GM18867 (cell line): Measurements from ENCODE around the gene ATP11A.

Source experiments
- ATAC-seq: cut with Tn5 transposase; IDR thresholded peaks from one replicate; pipeline ENCODE4 v1.9.1; 2021; ENCODE audit warnings: mild to moderate bottlenecking, moderate library complexity; ENCODE audit not compliant: unreplicated experiment

Gene ATP11A

DNA sequence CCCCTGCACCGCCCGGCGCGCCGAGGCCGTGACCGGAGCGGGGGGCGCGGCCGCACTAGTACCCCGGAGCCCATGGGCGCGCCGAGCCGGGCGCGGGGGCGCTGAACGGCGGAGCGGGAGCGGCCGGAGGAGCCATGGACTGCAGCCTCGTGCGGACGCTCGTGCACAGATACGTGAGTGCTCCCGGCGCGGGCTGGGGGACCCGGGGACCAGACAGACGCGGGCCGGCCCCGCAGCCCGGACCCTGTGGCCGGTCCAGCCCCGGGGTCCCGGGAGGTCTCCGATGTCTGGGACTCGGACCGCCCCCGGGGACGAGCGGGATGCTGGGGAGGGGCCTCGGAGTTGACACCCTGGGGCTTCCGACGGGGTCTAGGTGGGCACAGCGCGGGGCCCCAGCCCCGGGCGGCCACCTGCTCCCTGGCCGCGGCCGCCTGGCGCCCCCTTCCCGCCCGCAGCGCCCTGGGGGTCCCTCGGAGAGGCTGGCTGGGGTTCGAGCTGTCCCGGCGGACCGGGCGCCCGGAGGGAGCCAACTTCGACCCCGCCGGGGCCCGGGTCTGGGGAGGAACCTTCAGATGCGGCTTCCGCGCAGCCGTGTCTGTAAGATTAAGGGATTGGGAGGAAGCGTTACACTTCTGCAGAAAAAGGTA is 568 bp downstream of the ATP11A start:
- ATAC-seq, result peak; percentile 31

DNA sequence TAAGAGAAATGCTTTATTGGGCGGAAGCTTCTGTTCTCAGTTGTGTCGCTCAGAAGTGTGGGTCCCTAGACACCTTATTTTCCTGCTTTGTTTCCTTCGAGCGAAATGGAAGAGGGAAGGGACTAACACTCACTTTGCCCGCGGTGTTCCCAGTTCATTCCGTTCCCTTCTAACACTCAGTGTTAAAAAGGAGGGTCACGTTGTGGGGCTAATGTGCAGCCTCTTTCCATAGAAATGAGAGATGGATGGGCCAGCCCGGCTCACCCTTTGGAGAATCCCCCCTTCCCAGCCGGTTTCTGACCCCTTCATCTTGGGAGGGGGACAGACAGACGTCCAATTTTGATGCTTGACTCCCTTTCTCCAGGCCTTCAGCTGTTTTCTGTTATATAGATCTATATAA is 2.3 kb downstream of the ATP11A start:
- ATAC-seq, result no peak

DNA sequence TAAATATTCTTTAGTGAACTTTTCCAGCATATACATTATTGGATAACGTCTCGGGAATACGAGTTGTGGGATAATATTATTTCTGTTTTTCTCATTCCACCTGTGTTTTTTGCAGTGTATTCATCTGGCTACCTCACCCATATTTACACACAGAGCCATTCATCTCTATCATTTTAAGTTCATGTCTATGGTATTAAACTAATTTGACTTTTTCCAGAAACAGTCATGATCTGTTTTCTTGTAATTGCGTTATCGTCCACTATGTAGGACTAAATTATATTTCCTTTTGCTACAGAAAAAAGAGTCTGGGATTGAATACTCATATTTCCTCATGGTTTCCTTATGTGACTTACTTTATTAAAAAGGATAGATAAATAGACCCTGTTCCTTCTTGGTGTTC is 2.7 kb downstream of the ATP11A start:
- no peak for ATAC-seq

DNA sequence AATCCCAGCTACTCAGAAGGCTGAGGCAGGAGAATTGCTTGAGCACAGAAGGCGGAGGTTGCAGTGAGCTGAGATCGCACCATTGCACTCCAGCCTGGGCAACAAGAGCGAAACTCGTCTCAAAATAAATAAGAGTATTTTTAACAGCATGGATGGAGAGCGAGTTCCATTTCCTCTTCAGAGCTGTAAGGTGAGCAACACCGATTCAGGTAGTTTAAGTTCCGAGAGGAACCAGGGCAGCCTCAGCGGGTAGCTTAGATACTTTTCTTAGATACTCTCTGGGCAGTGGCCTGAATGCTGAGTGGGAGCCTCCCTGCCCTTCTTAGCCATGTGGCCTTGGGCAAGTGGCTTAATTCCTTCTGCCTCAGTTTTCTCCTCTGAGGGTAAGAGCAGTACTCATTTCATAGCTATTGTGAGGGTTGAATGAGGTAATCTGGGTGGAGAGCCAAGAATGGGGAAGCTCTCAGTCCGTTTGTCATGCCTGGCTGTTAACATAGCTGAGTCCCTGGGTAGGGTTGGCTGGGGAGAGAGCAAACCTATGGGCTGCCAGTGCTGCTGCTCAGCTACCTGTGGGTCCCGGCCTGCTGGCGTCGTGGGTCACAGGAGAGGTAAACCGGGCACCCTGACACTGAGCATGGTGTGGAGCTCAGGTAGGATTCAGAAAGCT is 4.1 kb downstream of the ATP11A start:
- no peak for ATAC-seq

DNA sequence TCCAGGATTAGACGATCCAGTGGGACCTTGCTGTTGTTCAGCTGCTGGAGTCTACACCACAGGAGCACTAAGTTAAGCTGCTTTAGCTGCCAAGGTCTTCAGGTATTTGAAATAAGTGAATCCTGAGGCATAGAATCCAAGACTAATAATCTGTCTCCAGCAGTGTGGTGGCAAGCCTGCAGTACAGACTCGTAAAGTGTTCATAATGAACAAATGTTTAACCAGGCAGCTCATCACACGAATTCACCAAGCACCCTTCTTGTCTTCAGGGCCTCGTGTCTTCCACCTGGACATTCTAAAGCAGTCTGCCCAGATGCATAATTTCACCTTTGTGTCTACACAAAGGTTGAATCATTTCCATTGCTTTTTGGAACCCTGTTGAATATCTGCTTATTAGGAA is 5.3 kb downstream of the ATP11A start:
- ATAC-seq, result no peak

DNA sequence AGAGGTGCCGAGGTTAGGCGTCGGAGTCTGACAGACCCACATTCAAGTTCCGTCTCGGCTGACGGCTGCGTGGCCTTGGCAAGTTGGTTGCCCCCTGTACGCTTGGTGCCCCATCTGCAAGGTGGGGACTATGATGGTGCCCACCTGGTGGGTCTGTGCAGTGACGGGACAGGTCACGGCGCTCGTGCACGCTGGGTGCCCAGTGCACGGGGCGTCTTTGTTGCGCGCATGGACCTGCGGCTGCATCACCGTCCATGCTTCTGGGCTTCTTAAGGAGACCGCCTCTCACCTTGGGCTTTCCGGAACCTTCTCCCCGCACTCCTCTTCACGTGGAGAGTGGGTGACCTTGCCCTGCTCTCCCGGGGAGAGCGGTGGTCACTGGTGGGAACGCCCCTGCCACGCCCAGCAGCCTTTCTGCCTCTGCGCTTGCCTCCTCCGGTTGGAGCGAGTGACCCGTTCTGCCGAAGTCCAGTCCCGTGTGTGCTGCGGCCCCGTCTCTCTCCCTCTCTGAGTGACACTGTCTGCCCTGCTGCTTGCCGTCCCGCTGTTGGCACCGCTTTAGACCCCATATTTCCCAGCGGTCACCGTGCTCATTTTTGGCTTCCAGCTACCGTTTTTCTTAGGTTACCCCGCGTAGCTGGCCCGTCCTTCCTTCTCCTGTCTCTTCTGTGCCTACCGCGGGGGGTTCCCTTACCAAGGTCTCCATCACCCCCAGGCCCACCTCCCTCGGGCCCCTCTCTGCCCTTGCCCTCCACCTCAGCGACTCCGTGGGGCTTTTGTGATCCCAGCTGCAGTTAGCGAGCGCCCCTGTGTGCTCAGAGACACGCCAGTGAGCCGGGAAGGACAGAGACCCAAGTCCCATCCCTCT is 6.4 kb downstream of the ATP11A start:
- ATAC-seq, result no peak

DNA sequence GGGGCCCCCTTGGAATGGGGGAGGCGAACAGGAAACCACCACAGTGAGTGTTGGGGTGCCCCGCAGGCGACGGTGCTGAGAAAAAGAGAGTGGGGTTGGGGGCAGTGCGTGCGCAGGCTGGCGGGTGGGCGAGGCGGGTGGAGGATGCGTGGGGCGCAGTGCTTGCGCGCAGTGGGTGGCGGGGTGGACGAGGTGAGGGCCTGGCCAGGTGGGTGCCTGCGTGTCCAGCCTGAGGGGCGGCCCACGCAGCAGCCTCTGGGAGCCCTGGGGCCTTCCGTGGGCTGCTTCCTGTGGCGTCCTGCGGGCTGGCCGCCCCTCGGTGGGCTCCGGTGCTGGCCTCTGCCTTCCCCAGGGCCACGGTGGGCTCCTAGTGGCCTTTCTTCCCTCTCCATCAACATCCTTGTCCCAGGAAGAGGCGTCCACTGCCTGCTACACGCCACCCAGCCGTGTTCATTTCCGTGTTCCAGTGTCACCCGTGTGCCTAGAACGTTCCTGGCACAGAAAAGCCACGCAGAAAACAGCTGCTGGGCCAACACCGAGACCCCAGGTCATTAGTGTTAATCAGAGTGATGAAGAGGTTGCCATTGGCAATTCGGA is 7.1 kb downstream of the ATP11A start:
- no peak for ATAC-seq

DNA sequence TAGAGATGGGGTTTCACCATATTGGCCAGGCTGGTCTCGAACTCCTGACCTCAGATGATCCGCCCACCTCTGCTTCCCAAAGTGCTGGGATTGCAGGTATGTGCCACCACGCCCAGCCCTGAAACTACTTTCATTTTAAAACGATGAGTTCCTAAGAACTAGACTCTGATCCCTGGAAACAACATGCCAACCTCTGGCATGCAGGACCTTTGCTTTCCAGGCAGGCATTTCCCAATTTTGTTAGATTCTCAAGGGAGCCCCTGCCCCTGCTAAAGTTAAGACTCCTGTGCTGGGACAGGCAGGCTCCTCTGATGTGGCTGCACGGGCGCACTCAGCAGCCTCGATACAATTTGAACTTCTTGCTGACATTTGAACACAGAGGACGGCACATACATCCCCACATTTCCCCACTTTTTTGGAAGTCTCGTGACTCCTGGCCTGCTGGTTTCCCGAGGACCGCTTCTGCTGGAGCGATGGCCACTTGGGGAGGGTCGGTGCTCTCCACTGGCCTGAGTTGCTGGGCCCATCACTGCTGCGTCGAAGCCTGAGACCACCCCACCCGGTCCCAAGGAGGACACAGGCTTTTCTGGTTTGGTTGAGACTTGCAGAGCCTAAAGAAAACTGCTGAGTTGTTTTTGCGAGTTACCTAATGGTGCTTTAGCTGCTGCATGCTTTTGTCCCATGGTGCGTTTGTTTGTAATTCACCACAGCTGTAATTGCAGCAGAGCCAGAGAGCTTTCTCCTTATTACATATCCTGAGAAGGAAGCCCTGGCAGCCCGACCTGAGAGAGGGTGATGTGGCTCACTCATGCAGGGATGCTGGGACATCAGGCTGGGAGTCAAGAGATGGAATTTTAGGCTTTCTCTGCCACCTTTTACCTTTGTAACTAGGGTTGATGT is 8.2 kb downstream of the ATP11A start:
- no peak for ATAC-seq

DNA sequence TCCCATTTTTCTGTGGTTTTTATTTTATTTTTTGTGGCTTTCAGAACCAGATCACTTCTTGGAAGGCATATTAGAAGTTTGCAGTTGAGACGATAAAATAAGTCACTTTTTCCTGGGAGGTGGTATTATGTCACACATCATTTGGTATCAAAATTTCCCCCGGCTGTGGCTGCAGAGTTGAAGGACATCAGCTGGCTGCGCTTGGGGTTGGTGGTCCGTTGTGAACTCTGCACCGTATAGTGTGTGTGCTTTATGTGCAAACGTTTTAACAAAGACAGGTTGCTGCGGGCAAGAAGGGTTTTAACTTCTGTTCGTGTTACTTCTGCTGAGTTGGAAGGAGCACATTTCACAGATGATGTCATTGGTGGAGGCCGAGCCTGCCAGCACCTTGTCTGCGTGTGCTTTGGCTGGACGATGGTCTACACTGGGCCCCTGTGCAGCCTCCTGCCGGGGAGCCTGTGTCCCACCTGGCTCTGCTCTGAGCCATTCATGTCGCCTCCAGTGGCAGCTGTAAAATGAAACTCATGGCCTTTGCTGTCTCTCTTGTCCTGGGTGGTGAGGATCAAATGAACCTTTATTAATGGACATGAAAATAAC is 9.6 kb downstream of the ATP11A start:
- ATAC-seq, result no peak

DNA sequence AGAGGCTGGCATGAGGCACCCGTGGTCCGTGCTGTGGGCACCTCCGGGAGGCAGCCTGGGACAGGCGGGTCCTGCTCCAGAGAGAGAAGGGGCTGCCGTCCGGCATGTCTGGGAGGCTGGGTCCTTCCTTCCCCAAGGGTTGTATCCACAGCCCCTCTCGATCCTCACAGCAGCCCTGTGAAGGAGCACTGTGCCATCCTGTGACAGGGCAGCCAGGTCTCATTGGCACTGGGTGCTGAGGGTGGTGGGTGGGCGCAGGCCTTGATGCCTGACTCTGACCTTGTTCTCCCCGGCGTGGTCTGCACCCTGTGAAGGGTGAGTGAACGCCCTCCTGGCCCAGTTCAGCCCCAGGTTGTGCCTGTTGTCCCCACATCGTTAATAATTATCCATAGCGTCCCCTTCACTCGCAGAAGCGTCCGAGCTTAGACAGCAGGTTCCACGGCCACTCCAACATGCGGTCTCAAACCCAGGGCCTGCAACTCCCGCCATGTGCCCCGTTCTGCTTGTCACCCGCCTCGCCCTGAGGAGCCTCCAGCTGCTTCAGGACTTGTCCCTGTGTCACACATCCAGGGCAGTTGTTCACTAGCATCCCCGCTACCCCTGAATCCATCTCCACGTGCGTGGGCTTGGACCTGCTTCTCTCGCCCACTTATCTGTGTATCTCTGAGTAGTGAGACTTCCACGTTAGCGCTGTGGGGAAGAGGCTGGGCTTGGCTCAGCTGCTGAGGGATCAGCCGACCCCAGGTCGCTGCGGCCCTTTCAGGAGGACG is 10.6 kb downstream of the ATP11A start:
- no peak for ATAC-seq

DNA sequence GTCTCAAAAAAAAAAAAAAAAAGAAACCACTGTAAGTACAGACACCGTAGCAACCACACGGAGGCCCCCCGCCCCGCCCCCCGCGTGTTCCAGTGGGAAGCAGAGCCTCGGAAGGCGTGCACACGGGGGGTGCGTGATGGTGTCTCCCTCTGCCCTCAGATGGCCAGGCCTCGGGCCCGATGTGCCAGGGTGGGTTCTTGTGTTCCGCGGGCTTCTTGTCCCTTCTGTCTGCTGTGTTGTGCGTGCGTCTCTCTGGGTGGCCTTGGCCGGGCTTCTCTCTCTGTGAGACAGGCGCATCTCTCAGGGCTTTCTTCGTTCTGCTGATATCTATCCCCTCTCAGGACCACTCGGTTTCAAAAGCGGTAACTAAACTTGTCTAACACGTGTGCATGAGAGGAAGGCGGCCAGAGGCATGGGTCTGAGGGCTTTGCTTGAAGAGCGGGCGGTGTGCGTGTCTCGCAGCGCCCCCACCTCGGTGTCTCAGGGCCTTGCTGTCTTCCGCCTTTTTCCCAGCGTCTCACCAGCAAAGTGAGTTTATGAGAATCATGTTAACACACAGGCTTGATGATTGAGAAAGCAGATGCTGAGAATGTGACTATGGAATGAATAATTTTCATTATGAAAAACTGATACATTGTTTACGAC is 12.6 kb downstream of the ATP11A start:
- ATAC-seq, result no peak

DNA sequence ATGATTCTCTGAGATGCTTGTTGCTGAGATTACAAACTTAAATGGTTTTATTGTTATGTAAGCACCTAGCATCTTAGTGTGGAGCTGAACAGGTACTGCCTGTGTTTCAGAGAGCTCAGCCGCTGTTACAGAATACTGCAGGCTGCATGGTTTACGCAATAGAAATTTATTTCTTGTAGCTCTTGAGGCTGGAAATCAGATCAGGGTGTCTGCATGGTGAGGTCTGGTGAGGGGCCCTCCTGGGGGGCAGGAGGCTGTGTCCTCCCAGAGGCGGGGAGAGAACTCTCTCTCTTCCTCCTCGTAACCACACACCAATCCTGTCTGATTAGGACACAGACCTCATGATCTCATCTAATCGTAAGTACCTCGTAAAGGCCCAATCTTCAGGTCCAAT is 13.1 kb downstream of the ATP11A start:
- no peak for ATAC-seq

DNA sequence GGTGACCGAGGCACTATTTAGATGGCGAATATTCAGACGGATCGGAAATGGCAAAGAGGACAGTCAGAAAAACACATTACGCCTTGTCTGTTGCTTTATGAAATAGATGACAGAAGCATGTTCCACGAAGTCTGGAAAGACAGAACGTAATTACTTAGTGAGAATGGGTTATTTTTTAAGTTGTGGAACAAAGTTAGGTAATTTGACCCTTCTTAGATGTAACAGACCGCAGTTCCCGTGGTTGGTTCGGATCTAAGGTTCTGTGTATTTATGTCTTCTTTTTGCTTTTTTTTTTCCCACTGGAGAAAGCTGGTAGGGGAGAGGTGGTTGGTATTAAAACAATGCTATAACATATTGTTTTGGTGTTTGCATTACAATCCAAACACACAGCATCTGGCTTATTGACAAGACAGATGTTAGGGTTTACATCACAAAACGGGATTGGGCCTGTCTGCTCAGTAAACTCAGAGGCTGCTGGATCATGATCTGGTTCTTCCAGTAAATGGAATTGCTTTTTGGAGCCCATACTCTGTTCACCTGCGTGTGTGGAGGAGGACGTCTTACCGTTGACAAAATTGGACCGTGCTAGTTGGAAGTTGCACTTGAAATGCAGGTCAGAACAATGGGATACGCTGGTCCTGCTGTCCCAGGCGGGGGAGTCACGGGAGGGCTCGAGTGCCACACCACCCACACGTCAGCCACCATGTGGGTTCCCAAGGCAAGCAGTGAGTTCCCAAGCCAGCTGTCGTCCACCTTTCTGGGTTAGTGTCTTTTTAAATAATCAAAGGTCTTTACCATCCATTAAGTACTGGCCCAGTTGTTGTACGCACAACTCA is 13.8 kb downstream of the ATP11A start:
- ATAC-seq, result no peak

DNA sequence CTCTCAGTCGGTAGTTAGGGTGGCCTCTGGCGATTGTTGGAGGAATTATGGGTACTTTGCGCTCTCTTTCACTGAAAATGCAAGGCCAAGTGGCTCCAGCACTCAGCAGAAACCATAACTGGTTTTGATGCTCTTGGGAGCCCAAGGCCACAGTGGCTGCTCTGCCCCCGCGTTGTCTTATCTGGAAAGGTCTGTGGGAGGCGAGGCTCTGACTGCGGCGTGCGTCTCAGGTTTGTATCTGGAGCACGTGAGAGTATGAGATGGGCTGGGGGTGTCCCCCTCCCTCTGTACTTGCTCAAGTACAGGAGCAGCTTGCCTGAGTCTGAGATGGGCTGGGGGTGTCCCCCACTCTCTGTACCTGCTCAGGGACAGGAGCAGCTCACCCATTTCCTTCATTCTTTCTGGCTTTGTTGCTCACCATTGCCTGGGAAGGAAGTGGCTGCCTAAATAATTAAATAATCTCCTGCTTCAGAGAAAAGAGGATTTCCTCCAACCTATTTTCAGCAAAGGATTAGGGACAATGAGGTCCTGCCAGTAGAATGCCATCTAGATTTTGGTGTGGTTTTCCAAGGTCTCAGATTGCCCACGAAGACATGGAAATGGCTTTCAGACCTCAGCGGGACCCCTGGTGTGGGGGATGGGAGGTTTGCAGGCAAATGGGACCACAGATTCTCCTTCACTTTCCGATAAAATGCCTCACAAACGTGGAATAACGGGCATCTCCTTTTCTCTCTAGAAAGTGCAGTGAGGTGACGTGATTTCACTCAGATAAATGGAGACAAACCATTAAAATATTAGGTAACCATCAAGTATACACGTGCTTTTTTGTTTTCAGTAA is 14.7 kb downstream of the ATP11A start:
- ATAC-seq, result no peak

DNA sequence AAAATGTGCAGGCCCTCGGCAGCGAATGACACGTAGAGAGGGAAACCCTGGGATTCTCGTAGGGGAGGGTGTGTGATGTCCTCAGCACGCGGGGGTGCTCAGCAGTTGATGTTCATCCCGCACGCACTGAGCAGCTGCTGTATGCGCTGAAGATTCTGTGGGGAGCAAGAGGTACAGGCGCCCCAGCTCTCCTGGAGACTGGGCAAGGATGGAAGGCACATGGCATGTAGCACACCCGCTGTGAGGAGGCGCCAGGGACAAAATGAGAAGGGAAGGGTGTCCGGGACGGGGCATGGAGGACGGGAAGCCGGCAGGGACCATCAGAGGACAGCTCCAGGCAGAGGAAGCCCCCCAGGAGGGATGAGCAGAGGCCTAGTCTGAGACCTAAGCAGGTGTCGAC is 15.4 kb downstream of the ATP11A start:
- no peak for ATAC-seq

DNA sequence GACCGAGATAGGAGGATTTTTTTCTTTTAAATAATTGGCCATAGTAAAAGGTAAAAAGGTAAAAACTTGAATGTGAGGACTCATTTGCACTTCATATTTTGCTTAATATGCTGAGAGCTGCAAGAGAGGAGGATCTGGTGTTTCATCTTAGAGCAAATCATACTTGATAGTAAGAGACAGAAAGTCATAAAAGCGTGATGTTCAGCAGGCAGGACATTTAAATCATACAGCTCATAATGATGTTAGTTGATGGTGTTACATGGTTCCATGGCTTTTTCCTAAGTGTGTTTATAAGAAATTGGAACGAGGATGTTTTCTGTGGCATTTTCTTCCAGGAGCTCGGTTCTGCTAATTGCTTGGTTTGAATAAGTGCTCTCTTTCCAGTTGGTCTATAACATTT is 16.3 kb downstream of the ATP11A start:
- no peak for ATAC-seq

DNA sequence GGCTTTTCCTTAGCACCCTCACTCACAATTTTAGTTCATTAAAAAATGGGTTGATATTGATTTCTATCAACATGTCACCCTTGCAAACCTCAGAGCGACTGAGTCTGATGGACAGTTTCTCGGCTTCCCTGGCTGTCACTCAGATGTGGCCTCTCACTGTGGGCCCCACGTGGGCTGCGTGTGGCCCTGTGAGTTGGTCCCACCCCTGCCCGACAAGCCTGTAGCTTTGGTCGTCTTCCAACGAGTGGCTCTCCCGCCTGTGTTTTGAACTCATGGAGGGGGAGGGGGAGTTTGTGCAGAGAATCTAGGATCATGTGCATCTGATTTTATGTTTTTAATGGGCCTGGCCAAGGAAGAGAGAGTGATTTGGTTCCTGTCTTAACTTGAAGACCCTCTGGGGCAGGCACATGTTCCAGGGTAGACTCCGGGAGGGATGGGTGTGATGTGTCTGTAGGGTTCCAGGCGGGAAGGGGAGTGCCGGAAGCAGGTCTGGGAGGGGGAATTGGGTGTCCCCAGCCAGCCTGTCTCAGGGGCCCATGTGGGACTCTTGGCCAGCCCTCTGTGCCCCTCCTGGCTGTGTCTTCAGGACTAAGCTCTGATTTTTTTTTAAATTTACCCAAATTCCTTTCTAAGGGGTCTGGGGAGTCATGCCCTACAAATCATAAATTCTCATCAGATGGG is 18.9 kb downstream of the ATP11A start:
- no peak for ATAC-seq
